CD4-positive, alpha-beta memory T cell (primary cell): Measurements from ENCODE around the gene DAB2IP. TPM values are rescaled to one million over a fixed set of nuclear protein-coding genes. Genes with fewer than 3 reads are reported as not detected.
A peak's percentile ranks its signal among the peaks of the same experiment; 100 is the strongest.

Source experiments
- CTCF ChIA-PET: fragments of 350-600 bp; sonication (Branson Sonifier 250); formaldehyde crosslinking; loops from one replicate; lab custom pipeline; 2021; ENCODE audit warnings: inconsistent platforms; ENCODE audit not compliant: partially characterized antibody; lab: Charles Lee
- POLR2A ChIA-PET: fragments of 350-600 bp; sonication (Branson Sonifier 250); formaldehyde crosslinking; loops from one replicate; lab custom pipeline; 2021; ENCODE audit not compliant: partially characterized antibody; lab: Charles Lee
- DNase-seq, 5 donors: peaks; one replicate each; pipeline versions ENCODE4 v3.0.0 to v3.0.0-alpha.2; 2020 to 2022; ENCODE audit warnings: mixed read lengths in 1 of 5
- H3K27ac ChIP-seq: one replicate; pipeline ENCODE4 v1.7.0; 2013; ENCODE audit warnings: low read depth, low read length
- H3K27me3 ChIP-seq: 2 replicates; pipeline ENCODE4 v1.7.0; 2013; ENCODE audit warnings: mild to moderate bottlenecking, low read length, moderate library complexity; ENCODE audit not compliant: insufficient read depth
- H3K36me3 ChIP-seq: 2 replicates; pipeline ENCODE4 v1.7.0; 2013; ENCODE audit warnings: mild to moderate bottlenecking, low read length, moderate library complexity; ENCODE audit not compliant: insufficient read depth
- H3K4me1 ChIP-seq: 2 replicates; pipeline ENCODE4 v1.7.0; 2013; ENCODE audit warnings: mild to moderate bottlenecking, low read length, moderate library complexity; ENCODE audit not compliant: insufficient read depth
- H3K4me3 ChIP-seq, 2 donors: one replicate each; pipeline ENCODE4 v1.7.0; 2013; ENCODE audit warnings: low read length in 2 of 2, mild to moderate bottlenecking in 1 of 2
- H3K9me3 ChIP-seq, 2 donors: one replicate each; pipeline ENCODE4 v1.7.0; 2013; ENCODE audit warnings: low read length in 2 of 2, control low read depth in 1 of 2; ENCODE audit not compliant: control insufficient read depth in 1 of 2
- H3K27ac Mint-ChIP-seq, 7 donors: one replicate each; pipeline ENCODE4 v1.8.0; 2020 to 2021; ENCODE audit warnings: mixed read lengths in 7 of 7, mild to moderate bottlenecking in 6 of 7, inconsistent platforms in 3 of 7, moderate library complexity in 3 of 7
- H3K27me3 Mint-ChIP-seq, 2 donors: one replicate each; pipeline ENCODE4 v1.8.0; 2020 to 2021; ENCODE audit warnings: mixed read lengths in 2 of 2
- H3K36me3 Mint-ChIP-seq, 2 donors: one replicate each; pipeline ENCODE4 v1.8.0; 2020 to 2021; ENCODE audit warnings: mixed read lengths in 2 of 2, inconsistent platforms in 1 of 2, mild to moderate bottlenecking in 1 of 2
- H3K4me1 Mint-ChIP-seq, 4 donors: one replicate each; pipeline ENCODE4 v1.8.0; 2020 to 2021; ENCODE audit warnings: mixed read lengths in 4 of 4, mild to moderate bottlenecking in 1 of 4
- H3K4me3 Mint-ChIP-seq, 8 donors: one replicate each; pipeline ENCODE4 v1.8.0; 2020 to 2021; ENCODE audit warnings: mixed read lengths in 8 of 8, mild to moderate bottlenecking in 7 of 8, moderate library complexity in 6 of 8, inconsistent platforms in 3 of 8
- H3K9me3 Mint-ChIP-seq, 8 donors: one replicate each; pipeline ENCODE4 v1.8.0; 2020 to 2021; ENCODE audit warnings: mixed read lengths in 8 of 8, mild to moderate bottlenecking in 5 of 8, inconsistent platforms in 3 of 8, moderate library complexity in 1 of 8
- intact Hi-C: fragments of 100-400 bp; cut with micrococcal nuclease; formaldehyde crosslinking; loops from one replicate; pipeline ENCODE4 v1.15.1; 2023
- polyA plus RNA-seq, 2 donors: library from polyadenylated mRNA; unstranded; fragments of 300-500 nt; fragmentation: Illumina TruSeq; gene quantifications; one replicate each; pipeline ENCODE4 v1.2.3, GENCODE V29; 2021
- total RNA-seq, 2 experiments: library from RNA; stranded (reverse); gene quantifications; one replicate each; pipeline ENCODE4 v1.2.3, GENCODE V29; 2021

DAB2IP gene
- total and polyA plus RNA-seq, 4 experiments from 2014 or later: not detected

DNA sequence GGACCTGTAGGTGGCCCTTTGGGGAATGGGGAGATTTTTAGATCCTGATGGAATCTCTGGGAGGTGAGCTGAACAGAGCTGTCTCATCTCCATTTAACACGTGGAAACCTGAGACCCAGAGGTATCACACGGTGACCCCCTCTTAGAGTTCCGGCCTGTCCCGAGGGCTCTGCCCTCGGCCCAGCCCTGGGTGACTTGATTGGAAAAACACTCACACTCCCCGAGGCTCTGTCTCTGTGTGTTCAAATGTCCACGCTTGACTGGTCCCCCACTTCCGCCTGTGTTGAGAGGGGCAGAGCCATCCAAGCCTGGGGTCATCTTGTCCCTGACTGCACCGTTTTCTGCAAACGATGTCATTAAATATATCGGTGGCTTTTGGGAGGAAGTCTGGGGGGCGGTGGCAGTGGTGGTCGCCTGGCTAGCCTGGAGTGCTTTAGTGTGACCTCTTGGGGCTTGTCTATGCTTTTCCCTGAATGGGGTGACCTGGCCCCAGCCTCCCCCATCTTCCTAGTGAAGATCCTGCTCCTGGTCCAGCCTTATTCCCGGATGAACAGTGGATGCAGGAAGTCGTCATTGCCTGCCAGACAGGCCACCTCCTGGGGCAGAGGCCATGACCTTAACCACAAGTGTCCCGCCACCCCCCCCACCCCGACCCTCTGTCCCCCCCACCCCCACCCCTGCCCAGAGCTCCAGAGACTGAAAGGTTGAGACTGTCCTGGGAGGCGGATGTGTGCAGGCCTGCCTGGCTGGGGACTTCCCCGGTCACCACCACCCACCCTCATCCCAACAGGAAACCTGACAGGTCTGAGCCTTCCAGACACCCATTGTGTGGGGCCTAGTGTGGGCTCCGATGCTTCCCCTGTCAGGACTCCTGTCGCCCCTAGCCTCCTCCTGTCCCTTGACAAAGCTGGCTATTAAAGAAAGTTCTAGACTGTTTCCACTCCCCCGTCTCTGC, 5.3 kb upstream of the DAB2IP start:
- peaks cover 21 to 25% of the 10 kb centered on the region in 2 donors for H3K27me3 Mint-ChIP-seq
- H3K4me1 ChIP-seq: no peaks in the 10 kb centered on the region
- H3K4me1 Mint-ChIP-seq: peaks cover 0 to 12% (median 3%) of the 10 kb centered on the region in 4 donors
- H3K27ac ChIP-seq: no peak overlapping the region
- no peak overlapping the region for H3K4me3 ChIP-seq
- CTCF ChIA-PET: no interaction called here
- H3K27ac Mint-ChIP-seq: no peak overlapping the region
- POLR2A ChIA-PET: no interaction called here
- no peaks in the 10 kb centered on the region for H3K9me3 Mint-ChIP-seq
- H3K36me3 ChIP-seq: no peaks in the 10 kb centered on the region
- DNase-seq: no peak
- H3K27me3 ChIP-seq: peaks cover 11% of the 10 kb centered on the region
- H3K36me3 Mint-ChIP-seq: no peaks in the 10 kb centered on the region
- no peaks in the 10 kb centered on the region for H3K9me3 ChIP-seq
- intact Hi-C loops: no loop called here
- H3K4me3 Mint-ChIP-seq: no peak overlapping the region

- Mint-ChIP-seq H3K27me3 (peaks cover 23 to 26% of the 10 kb centered on the region in 2 donors), H3K4me3 (no peak overlapping the region), H3K27ac (no peak overlapping the region), H3K9me3 (no peaks in the 10 kb centered on the region), H3K4me1 (peaks cover 1 to 15% (median 4%) of the 10 kb centered on the region in 4 donors), H3K36me3 (no peaks in the 10 kb centered on the region)
- peaks cover 14% of the 10 kb centered on the region for H3K27me3 ChIP-seq
- H3K4me1 ChIP-seq: peaks cover 4% of the 10 kb centered on the region
- H3K27ac ChIP-seq: no peak overlapping the region
- DNase-seq: no peak
- intact Hi-C loops: no loop called here
- H3K36me3 ChIP-seq: no peaks in the 10 kb centered on the region
- ChIA-PET CTCF (no interaction called here), POLR2A (no interaction called here)
- H3K9me3 ChIP-seq: no peaks in the 10 kb centered on the region
- no peak overlapping the region for H3K4me3 ChIP-seq
Measured at GRCh38 chr9:121646992-121647391, 4.4 kb upstream of the DAB2IP start.

DNA sequence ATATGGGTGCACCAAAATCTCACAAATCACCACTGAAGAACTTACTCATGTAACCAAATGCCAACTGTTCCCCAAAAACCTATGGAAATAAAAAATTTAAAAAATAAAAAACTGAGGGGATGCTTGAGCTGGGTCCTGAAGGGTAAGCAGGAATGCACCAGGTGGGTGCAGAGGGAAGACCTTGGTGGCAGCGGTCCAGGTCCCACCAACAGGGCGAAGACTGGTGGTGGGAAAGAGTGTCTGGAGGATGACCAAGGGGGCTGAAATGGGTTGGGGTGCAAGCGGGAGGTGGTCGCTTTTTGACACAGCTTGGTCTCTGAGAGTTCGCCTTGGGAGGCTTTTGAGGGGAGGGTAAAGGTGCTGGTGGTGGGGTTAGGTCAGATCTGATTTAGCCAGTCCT, 3.3 kb upstream of the DAB2IP start:
- Histone ChIP-seq H3K36me3 (no peaks in the 10 kb centered on the region), H3K27me3 (peaks cover 21% of the 10 kb centered on the region), H3K4me3 (no peak overlapping the region), H3K27ac (no peak overlapping the region), H3K9me3 (no peaks in the 10 kb centered on the region), H3K4me1 (peaks cover 6% of the 10 kb centered on the region)
- DNase-seq: no peak
- H3K27me3 Mint-ChIP-seq: peaks cover 29 to 32% of the 10 kb centered on the region in 2 donors
- no peaks in the 10 kb centered on the region for H3K9me3 Mint-ChIP-seq
- POLR2A ChIA-PET: no interaction called here
- peaks cover 4 to 21% (median 7%) of the 10 kb centered on the region in 4 donors for H3K4me1 Mint-ChIP-seq
- CTCF ChIA-PET: no interaction called here
- intact Hi-C loops: no loop called here
- no peak overlapping the region for H3K27ac Mint-ChIP-seq
- no peak overlapping the region for H3K4me3 Mint-ChIP-seq
- no peaks in the 10 kb centered on the region for H3K36me3 Mint-ChIP-seq

GRCh38 chr9:121648799-121649198, 2.6 kb upstream of the DAB2IP start:
- peaks cover 21% of the 10 kb centered on the region for H3K27me3 ChIP-seq
- no peak overlapping the region for H3K27ac ChIP-seq
- H3K4me1 Mint-ChIP-seq: peaks cover 4 to 21% (median 7%) of the 10 kb centered on the region in 4 donors
- peaks cover 33 to 38% of the 10 kb centered on the region in 2 donors for H3K27me3 Mint-ChIP-seq
- H3K36me3 Mint-ChIP-seq: no peaks in the 10 kb centered on the region
- no peak overlapping the region for H3K27ac Mint-ChIP-seq
- no peaks in the 10 kb centered on the region for H3K9me3 Mint-ChIP-seq
- no peaks in the 10 kb centered on the region for H3K9me3 ChIP-seq
- POLR2A ChIA-PET: no interaction called here
- no peak overlapping the region for H3K4me3 ChIP-seq
- H3K4me3 Mint-ChIP-seq: no peak overlapping the region
- H3K4me1 ChIP-seq: peaks cover 6% of the 10 kb centered on the region
- intact Hi-C loops: no loop called here
- no peaks in the 10 kb centered on the region for H3K36me3 ChIP-seq
- DNase-seq: no peak
- CTCF ChIA-PET: no interaction called here

DNA sequence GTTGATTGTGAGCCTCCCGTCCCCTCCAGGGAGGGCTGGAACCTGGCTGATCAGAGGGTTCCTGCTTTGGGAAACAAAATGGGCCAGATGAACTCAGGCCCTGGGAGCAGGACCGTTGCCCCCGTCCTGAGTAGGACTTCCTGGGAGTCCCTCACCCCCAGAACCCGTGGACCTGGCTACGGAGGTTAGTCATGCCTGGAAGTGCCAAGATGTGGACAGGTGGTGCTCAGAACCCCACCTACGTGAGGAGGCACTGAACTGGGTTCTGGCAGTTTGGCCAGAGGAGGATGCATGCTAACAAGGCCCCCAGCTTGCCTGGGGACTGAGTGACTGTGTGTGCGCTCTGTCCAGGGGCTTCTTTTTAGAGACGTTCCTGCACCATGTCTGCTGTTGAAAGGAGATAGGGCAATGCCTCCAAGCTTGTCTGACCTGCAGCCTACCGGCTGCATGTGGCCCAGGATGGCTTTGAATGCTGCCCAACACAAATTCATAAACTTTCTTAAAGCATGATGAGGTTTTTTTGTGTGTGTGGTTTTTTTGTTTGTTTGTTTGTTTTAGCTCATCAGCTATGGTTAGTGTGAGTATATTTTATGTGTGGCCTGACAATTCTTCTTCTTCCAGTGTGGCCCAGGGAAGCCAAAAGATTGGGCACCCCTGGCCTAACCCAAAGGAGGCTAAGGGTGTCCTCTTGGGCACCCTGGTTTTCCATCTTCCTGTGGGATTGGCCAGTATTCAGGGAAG, 1.8 kb upstream of the DAB2IP start:
- Mint-ChIP-seq H3K36me3 (no peaks in the 10 kb centered on the region), H3K4me1 (peaks cover 4 to 21% (median 7%) of the 10 kb centered on the region in 4 donors), H3K4me3 (peak overlapping the region in 1 of 8 donors; percentile 25), H3K27me3 (peaks cover 39 to 45% of the 10 kb centered on the region in 2 donors), H3K27ac (no peak overlapping the region), H3K9me3 (no peaks in the 10 kb centered on the region)
- peaks cover 27% of the 10 kb centered on the region for H3K27me3 ChIP-seq
- no peak for DNase-seq
- H3K4me3 ChIP-seq: no peak overlapping the region
- ChIA-PET CTCF (no interaction called here), POLR2A (no interaction called here)
- intact Hi-C loops: no loop called here
- peaks cover 6% of the 10 kb centered on the region for H3K4me1 ChIP-seq
- no peak overlapping the region for H3K27ac ChIP-seq
- H3K9me3 ChIP-seq: no peaks in the 10 kb centered on the region
- no peaks in the 10 kb centered on the region for H3K36me3 ChIP-seq

DNA sequence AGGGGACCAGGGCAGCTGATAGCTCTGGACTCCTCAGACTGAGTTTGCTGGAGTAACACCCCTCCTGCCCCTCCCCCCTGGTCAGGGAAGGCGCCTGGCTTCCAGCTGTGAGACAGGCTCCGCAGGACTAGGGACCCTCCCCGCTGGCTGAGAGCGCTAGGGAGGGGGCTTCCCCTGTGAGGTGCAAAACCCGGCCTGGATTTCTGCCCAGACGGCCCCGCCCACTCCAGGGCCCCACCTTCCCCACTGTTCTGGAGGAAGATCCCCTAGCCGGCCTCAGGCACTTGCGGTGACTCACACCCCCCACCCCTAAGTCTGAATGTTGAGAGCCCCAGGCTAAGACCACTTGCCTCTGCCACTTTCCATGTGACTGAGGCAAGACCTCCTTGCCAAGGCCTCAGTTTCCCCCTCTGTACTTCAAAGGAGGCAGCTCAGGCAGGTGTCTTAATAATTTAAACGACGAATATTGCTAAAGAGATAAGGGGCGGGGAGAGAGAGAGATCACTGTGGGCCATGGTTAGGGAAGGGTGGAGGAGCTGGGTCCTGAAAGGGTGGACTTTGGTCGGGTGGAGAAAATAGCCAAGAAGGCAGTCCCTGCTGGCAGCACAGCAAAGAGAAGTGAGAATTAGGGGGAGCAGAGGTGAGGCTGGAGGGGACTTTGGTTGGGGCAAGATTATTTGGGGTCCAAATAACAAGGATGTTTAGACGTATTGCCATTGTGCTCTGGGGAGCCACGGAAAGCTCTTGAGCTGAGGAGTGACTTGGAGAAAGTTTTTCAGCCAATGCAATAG, 1.0 kb upstream of the DAB2IP start:
- H3K4me1 ChIP-seq: peaks cover 6% of the 10 kb centered on the region
- H3K27me3 ChIP-seq: peaks cover 29% of the 10 kb centered on the region
- no peaks in the 10 kb centered on the region for H3K36me3 Mint-ChIP-seq
- H3K9me3 ChIP-seq: no peaks in the 10 kb centered on the region
- POLR2A ChIA-PET: no interaction called here
- no peak for DNase-seq
- H3K9me3 Mint-ChIP-seq: no peaks in the 10 kb centered on the region
- H3K36me3 ChIP-seq: no peaks in the 10 kb centered on the region
- no peak overlapping the region for H3K27ac ChIP-seq
- peaks cover 43 to 50% of the 10 kb centered on the region in 2 donors for H3K27me3 Mint-ChIP-seq
- CTCF ChIA-PET: no interaction called here
- peaks cover 4 to 21% (median 7%) of the 10 kb centered on the region in 4 donors for H3K4me1 Mint-ChIP-seq
- H3K4me3 Mint-ChIP-seq: peak overlapping the region; percentile 10 to 78 (median 66)
- H3K4me3 ChIP-seq: no peak overlapping the region
- intact Hi-C loops: no loop called here
- H3K27ac Mint-ChIP-seq: no peak overlapping the region

DNA sequence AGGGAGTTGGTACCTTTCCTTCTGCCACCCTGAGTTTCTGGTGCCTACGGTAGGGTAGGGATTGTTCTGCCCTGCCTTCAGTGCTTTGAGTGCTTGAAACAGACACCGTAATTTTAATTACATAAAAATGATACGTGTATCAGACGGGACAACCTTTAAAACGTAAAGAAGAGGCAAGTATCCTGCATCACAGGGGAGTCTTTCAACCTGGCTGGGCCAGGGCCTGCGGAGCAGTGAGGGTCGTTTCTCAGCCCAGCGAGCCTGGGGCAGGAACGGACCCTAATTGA, 483 bp upstream of the DAB2IP start:
- peaks cover 6% of the 10 kb centered on the region for H3K4me1 ChIP-seq
- Mint-ChIP-seq H3K27ac (no peak overlapping the region), H3K36me3 (no peaks in the 10 kb centered on the region), H3K4me1 (peaks cover 4 to 21% (median 7%) of the 10 kb centered on the region in 4 donors), H3K27me3 (peaks cover 45 to 50% of the 10 kb centered on the region in 2 donors), H3K9me3 (no peaks in the 10 kb centered on the region), H3K4me3 (peak overlapping the region; percentile 10 to 78 (median 66))
- no peaks in the 10 kb centered on the region for H3K9me3 ChIP-seq
- H3K4me3 ChIP-seq: no peak overlapping the region
- POLR2A ChIA-PET: no interaction called here
- intact Hi-C loops: no loop called here
- H3K27me3 ChIP-seq: peaks cover 29% of the 10 kb centered on the region
- no peaks in the 10 kb centered on the region for H3K36me3 ChIP-seq
- no peak for DNase-seq
- CTCF ChIA-PET: no interaction called here
- no peak overlapping the region for H3K27ac ChIP-seq
